ENCODE results near the gene COX5A.

- TF ChIP-seq CTCF (IDR thresholded peaks at IDR 0.05) (peak in 1 of 6 experiments; percentile 10), POLR2A (IDR thresholded peaks at IDR 0.05) (no peak)
Observed at GRCh38 chr15:74976159-74976558, 38.3 kb upstream of the COX5A start.
